ENCODE measurements around the gene TMEM89. TPM values are rescaled to one million over a fixed set of nuclear protein-coding genes. Genes with fewer than 3 reads are reported as not detected.

The TMEM89 gene
- polyA plus RNA-seq, 1 donor (not counting 4 experiments of a cell fraction or from before 2014, with no cell fraction given), result not detected

DNA sequence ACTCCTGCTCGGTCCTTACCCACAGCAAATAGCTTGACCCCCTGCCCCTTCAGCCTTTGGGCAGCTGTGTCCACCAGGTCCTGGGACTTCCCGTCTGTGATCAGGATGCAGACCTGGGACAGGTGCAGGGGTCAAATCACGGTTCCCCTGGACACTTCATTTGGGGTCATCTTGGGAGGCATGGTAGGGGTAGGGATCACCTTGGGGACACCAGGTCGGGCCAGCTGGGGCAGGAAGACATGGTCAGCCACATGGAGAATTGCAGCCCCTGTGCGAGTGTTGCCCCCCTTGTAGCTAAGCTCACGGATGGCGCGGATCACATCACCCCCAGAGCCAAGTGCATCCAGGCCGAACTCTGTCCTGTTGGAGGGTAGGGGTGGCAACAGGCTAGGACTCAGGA is 28.2 kb downstream of the TMEM89 start:
- peaks cover 33 to 62% of the 10 kb centered on the region in 2 experiments for H3K36me3 ChIP-seq (ENCODE audit: control insufficient read depth in 2 of 2, extremely low read depth in 1 of 2, insufficient read depth in 2 of 2, low read length in 2 of 2)

DNA sequence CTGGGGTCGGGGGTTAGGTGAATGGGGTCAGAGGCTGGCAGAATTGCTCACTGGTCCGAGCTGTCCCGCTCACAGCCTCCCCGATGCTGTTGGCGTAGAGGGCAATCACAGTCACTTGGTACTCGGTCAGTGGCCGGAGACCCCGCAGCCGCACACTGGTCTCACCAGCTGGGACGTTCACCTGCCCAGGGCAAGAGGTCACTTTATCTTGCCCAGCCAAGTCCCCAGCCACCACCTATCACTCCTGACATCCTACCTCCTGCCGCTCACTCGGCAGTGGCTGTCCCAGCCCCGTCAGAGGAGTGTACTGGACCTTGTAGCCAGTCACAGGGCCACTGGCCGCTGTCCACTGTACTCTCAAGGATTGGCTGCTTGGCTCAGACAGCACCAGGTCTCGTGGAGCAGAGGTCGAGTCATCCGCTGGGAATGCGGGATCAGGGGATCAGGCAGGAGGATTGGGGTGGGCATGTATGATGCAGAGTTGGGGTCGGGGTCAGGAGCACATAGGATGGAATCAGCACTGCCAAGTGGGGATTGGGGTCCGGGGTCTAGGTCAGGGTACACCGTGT is 29.0 kb downstream of the TMEM89 start:
- FAIRE-seq, result no peak
- DNase-seq (ENCODE audit: low read depth, low spot score), result no peak
- Histone ChIP-seq H3K4me3 (ENCODE audit: control insufficient read depth in 2 of 3, extremely low read depth in 1 of 3, insufficient read depth in 2 of 3, low read depth in 1 of 3, low read length in 3 of 3) (peak overlapping the region; percentile 60 to 95 (median 91)), H3K36me3 (ENCODE audit: control insufficient read depth in 2 of 2, extremely low read depth in 1 of 2, insufficient read depth in 2 of 2, low read length in 2 of 2) (peaks cover 41 to 65% of the 10 kb centered on the region in 2 experiments), H3K9me3 (ENCODE audit: control insufficient read depth, low read depth, low read length) (no peaks in the 10 kb centered on the region), H3K4me1 (ENCODE audit: control insufficient read depth, extremely low read depth, insufficient read depth, low read length) (peaks cover 53% of the 10 kb centered on the region), H3K27me3 (ENCODE audit: control insufficient read depth, extremely low read depth, insufficient read depth, low read length) (no peaks in the 10 kb centered on the region), H3K4me2 (ENCODE audit: control insufficient read depth, extremely low read depth, insufficient read depth, low read depth, low read length) (peak overlapping the region; percentile 98), H3K9ac (ENCODE audit: control insufficient read depth, extremely low read depth, insufficient read depth, low read length) (peak overlapping the region; percentile 93), H2AFZ (ENCODE audit: control insufficient read depth, low read length) (no peak overlapping the region), H4K20me1 (ENCODE audit: control insufficient read depth, extremely low read depth, insufficient read depth, low read length) (peaks cover 25% of the 10 kb centered on the region), H3K27ac (ENCODE audit: control insufficient read depth, insufficient read depth, low read length) (no peak overlapping the region), H3K9me1 (ENCODE audit: control insufficient read depth, extremely low read depth, insufficient read depth, low read length) (peaks cover 2% of the 10 kb centered on the region), H3K79me2 (ENCODE audit: control insufficient read depth, insufficient read depth, low read length) (peaks cover 74% of the 10 kb centered on the region)
- TF ChIP-seq, protein P1, sequence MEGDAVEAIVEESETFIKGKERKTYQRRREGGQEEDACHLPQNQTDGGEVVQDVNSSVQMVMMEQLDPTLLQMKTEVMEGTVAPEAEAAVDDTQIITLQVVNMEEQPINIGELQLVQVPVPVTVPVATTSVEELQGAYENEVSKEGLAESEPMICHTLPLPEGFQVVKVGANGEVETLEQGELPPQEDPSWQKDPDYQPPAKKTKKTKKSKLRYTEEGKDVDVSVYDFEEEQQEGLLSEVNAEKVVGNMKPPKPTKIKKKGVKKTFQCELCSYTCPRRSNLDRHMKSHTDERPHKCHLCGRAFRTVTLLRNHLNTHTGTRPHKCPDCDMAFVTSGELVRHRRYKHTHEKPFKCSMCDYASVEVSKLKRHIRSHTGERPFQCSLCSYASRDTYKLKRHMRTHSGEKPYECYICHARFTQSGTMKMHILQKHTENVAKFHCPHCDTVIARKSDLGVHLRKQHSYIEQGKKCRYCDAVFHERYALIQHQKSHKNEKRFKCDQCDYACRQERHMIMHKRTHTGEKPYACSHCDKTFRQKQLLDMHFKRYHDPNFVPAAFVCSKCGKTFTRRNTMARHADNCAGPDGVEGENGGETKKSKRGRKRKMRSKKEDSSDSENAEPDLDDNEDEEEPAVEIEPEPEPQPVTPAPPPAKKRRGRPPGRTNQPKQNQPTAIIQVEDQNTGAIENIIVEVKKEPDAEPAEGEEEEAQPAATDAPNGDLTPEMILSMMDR (optimal IDR thresholded peaks at IDR 0.05 in 1 of 3, IDR thresholded peaks at IDR 0.05 in 1 of 3, conservative IDR thresholded peaks at IDR 0.05 in 1 of 3; ENCODE audit: extremely low read depth in 1 of 3, insufficient read depth in 2 of 3, low read length in 3 of 3), result no peak
- no peak for TF ChIP-seq EZH2 (IDR thresholded peaks at IDR 0.05; ENCODE audit: low read length)
- dilution Hi-C loops (cut with MboI; ENCODE audit: extremely low pct_ligation_motif_present, low sequenced_read_pairs), result no loop called here

More for the DNA sequence above, 28.2 kb downstream of the TMEM89 start:
- Histone ChIP-seq H3K9me1 (ENCODE audit: control insufficient read depth, extremely low read depth, insufficient read depth, low read length) (peaks cover 2% of the 10 kb centered on the region), H3K79me2 (ENCODE audit: control insufficient read depth, insufficient read depth, low read length) (peaks cover 67% of the 10 kb centered on the region), H3K9me3 (ENCODE audit: control insufficient read depth, low read depth, low read length) (no peaks in the 10 kb centered on the region), H4K20me1 (ENCODE audit: control insufficient read depth, extremely low read depth, insufficient read depth, low read length) (peaks cover 20% of the 10 kb centered on the region), H3K9ac (ENCODE audit: control insufficient read depth, extremely low read depth, insufficient read depth, low read length) (peak overlapping the region; percentile 93), H3K4me2 (ENCODE audit: control insufficient read depth, extremely low read depth, insufficient read depth, low read depth, low read length) (peak overlapping the region; percentile 98), H3K27ac (ENCODE audit: control insufficient read depth, insufficient read depth, low read length) (peak overlapping the region; percentile 13), H3K4me1 (ENCODE audit: control insufficient read depth, extremely low read depth, insufficient read depth, low read length) (peaks cover 61% of the 10 kb centered on the region), H3K27me3 (ENCODE audit: control insufficient read depth, extremely low read depth, insufficient read depth, low read length) (no peaks in the 10 kb centered on the region), H3K4me3 (ENCODE audit: control insufficient read depth in 2 of 3, extremely low read depth in 1 of 3, insufficient read depth in 2 of 3, low read depth in 1 of 3, low read length in 3 of 3) (peak overlapping the region; percentile 60 to 95 (median 91)), H2AFZ (ENCODE audit: control insufficient read depth, low read length) (no peak overlapping the region)
- no peak for DNase-seq (ENCODE audit: low read depth, low spot score)
- dilution Hi-C loops (cut with MboI; ENCODE audit: extremely low pct_ligation_motif_present, low sequenced_read_pairs), result no loop called here
- no peak for FAIRE-seq
- no peak for TF ChIP-seq EZH2 (IDR thresholded peaks at IDR 0.05; ENCODE audit: low read length)
- TF ChIP-seq, protein P1 (optimal IDR thresholded peaks at IDR 0.05 in 1 of 3, IDR thresholded peaks at IDR 0.05 in 1 of 3, conservative IDR thresholded peaks at IDR 0.05 in 1 of 3; ENCODE audit: extremely low read depth in 1 of 3, insufficient read depth in 2 of 3, low read length in 3 of 3), result no peak
